OCI-LY3 (cell line): ENCODE data around the gene ADGRV1.

Source experiments
- EZH2phosphoT487 ChIP-seq: fragments of 200-600 bp; shearing (Covaris generic); IDR thresholded peaks from 2 replicates; pipeline ENCODE4 v1.6.1; 2018; ENCODE audit warnings: antibody characterized with exemption, mixed run types, low read depth
- TF ChIP-seq, protein P1 (sequence below): fragments of 200-600, 300-600 bp; sonication (generic); IDR thresholded peaks from 2 replicates; pipeline ENCODE4 v1.5.1; 2014; ENCODE audit warnings: antibody characterized with exemption, low read length, low read depth

DNA sequence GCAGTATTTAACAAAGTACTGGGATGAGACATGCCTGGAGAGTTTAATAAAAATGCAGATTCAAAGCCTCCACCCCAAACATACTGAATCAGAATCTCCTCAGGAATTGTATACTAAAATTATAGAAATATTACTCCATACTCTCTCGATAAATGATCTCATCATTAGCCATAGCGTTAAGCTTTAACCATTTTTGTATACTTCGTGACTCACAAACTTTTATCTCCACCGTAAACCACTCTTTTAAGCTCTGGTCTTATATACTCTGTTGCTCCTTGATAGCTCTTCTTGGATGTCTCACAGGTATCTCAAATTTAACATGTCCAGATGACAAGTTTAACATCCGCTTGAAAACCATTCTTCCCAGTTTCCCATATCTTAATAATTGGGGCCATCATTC, 327.8 kb downstream of the ADGRV1 start:
- TF ChIP-seq, protein P1, sequence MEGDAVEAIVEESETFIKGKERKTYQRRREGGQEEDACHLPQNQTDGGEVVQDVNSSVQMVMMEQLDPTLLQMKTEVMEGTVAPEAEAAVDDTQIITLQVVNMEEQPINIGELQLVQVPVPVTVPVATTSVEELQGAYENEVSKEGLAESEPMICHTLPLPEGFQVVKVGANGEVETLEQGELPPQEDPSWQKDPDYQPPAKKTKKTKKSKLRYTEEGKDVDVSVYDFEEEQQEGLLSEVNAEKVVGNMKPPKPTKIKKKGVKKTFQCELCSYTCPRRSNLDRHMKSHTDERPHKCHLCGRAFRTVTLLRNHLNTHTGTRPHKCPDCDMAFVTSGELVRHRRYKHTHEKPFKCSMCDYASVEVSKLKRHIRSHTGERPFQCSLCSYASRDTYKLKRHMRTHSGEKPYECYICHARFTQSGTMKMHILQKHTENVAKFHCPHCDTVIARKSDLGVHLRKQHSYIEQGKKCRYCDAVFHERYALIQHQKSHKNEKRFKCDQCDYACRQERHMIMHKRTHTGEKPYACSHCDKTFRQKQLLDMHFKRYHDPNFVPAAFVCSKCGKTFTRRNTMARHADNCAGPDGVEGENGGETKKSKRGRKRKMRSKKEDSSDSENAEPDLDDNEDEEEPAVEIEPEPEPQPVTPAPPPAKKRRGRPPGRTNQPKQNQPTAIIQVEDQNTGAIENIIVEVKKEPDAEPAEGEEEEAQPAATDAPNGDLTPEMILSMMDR = no peak
- TF ChIP-seq EZH2phosphoT487 = no peak
